ENCODE data around the gene TMC1.

TMC1 gene

DNA sequence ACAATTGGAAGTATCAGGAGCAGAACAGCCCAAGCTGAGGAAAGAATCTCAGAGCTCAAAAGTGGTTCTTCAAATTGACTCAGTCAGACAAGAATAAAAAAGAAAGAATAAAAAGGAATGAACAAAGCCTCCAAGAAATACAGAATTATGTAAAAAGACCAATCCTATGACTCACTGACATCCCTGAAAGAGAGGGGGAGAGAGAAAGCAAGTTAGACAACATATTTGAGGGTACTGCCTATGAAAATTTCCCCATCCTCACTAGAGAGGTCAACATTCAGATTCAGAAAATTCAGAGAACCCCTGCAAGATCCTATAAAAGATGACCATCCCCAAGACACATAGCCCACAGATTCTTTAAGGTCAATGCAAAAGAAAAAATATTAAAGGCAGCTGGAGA is 258.2 kb downstream of the TMC1 start:
- DNase-seq (ENCODE audit: insufficient read length, low spot score) (no peak), FAIRE-seq (no peak)
- TF ChIP-seq CTCF (IDR thresholded peaks at IDR 0.05; ENCODE audit: insufficient read depth, missing control alignments) = no peak

- no peak for FAIRE-seq
- no peak for DNase-seq (ENCODE audit: insufficient read length, low spot score)
- TF ChIP-seq CTCF (IDR thresholded peaks at IDR 0.05; ENCODE audit: insufficient read depth, missing control alignments) = no peak
Observed at GRCh38 chr9:72786948-72787347, 265.5 kb downstream of the TMC1 start.

GRCh38 chr9:72788966-72789735 is 267.7 kb downstream of the TMC1 start:
- FAIRE-seq (no peak), DNase-seq (ENCODE audit: insufficient read length, low spot score) (no peak)
- no peak for TF ChIP-seq CTCF (IDR thresholded peaks at IDR 0.05; ENCODE audit: insufficient read depth, missing control alignments)

GRCh38 chr9:72789885-72790284 is 268.5 kb downstream of the TMC1 start:
- FAIRE-seq = no peak
- TF ChIP-seq CTCF (IDR thresholded peaks at IDR 0.05; ENCODE audit: insufficient read depth, missing control alignments) = no peak

DNA sequence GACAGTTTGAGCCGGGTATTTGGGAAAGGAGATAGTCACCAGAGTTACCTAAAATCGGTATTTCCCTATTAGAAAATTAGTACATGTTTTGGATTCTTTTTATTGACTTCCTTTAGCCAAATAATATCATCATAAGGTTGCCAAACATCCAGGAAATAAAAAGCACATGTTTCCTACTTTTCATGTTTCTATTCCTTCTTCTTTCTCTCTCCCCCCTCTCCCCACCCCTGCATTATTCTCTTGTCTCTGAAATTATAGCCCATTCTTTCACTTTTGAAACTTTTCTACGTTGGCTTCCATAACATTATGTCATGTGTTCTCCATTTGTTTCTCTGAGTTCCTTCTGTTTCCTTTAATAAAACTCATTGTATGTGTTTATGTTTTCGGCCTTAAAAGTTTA is 269.6 kb downstream of the TMC1 start:
- FAIRE-seq (no peak), DNase-seq (ENCODE audit: insufficient read length, low spot score) (no peak)
- no peak for TF ChIP-seq CTCF (IDR thresholded peaks at IDR 0.05; ENCODE audit: insufficient read depth, missing control alignments)

More at GRCh38 chr9:72789885-72790284, 268.5 kb downstream of the TMC1 start:
- no peak for DNase-seq (ENCODE audit: insufficient read length, low spot score)

GRCh38 chr9:72791436-72791835 is 270.0 kb downstream of the TMC1 start:
- no peak for FAIRE-seq
- DNase-seq (ENCODE audit: insufficient read length, low spot score) = no peak
- TF ChIP-seq CTCF (IDR thresholded peaks at IDR 0.05; ENCODE audit: insufficient read depth, missing control alignments) = no peak

GRCh38 chr9:72794946-72795345 is 273.5 kb downstream of the TMC1 start:
- TF ChIP-seq CTCF (IDR thresholded peaks at IDR 0.05; ENCODE audit: insufficient read depth, missing control alignments) = no peak
- no peak for DNase-seq (ENCODE audit: insufficient read length, low spot score)
- no peak for FAIRE-seq

Measured in D721Med (cell line).